Memory B cell (primary cell): ENCODE measurements around the gene LGALS9C.
"Not testable (repeated sequence)": the region's sequence is repeated elsewhere in the genome, so short reads cannot be mapped to it uniquely, and the experiment has no call there.

ENCODE experiments used
- ATAC-seq: fragments of 150-1000 bp; cut with Tn5 transposase; 2 replicates; pipeline ENCODE4 v1.10.0; 2021; ENCODE audit warnings: low read depth, mild to moderate bottlenecking, moderate library complexity
- DNase-seq, 2 donors: peaks; one replicate each; pipeline ENCODE4 v3.0.0; 2022; ENCODE audit warnings: low spot score in 2 of 2
- H3K27ac Mint-ChIP-seq: one replicate; pipeline ENCODE4 v1.8.0; 2022; ENCODE audit warnings: mild to moderate bottlenecking, moderate library complexity, mixed read lengths
- H3K27me3 Mint-ChIP-seq: one replicate; pipeline ENCODE4 v1.8.0; 2022; ENCODE audit warnings: mixed read lengths
- H3K36me3 Mint-ChIP-seq: one replicate; pipeline ENCODE4 v1.8.0; 2022; ENCODE audit warnings: mild to moderate bottlenecking, mixed read lengths
- H3K4me1 Mint-ChIP-seq: one replicate; pipeline ENCODE4 v1.8.0; 2022; ENCODE audit warnings: mixed read lengths
- H3K4me3 Mint-ChIP-seq: one replicate; pipeline ENCODE4 v1.8.0; 2022; ENCODE audit warnings: mild to moderate bottlenecking, moderate library complexity, mixed read lengths
- H3K9me3 Mint-ChIP-seq: one replicate; pipeline ENCODE4 v1.8.0; 2022; ENCODE audit warnings: mixed read lengths

The LGALS9C gene

DNA sequence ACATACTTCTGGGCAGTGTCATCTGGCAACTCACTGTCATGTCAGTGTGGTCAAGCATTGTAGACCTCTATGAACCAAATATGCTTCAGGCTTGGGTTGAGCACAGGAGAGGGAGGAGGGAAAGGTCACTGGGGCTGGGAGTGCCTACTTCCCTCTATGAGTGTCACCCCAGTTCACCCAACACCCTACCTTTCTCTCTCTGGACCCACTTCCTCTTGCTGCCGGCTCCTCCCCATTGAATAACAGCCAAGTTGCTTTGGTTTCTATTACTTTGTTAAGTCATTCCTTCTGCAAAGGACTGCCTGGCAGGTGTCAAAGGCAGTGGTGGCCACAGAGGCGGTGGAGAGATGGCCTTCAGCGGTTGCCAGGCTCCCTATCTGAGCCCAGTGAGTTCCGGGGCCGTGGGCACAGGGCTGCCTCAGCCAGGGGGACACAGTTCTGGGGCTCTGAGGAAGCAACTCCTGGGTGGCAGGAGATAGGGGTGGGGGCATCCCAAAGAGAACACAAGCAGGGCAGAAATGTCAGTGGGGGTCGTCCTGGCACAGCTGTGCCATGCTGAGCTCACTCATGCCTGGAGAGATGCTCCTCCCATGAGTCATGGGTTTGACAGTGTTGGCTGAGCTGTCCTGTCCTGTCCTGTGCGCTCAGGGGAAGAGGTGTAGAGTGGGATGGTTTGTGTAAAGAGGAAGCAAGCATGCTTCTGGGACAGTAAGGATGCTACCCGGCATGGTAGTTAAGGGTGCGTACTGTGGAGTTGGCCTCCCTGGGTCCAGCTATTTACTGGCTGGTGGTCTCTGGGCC, at the start of gene LGALS9C:
Gene LGALS9C (plus strand): TSS at position 282 of the 801 bp plus-strand sequence. CDS start 66 bp downstream, at position 348.
- ATAC-seq (peak; percentile 96), DNase-seq (peak in 1 of 2 donors; percentile 23)
- not testable (repeated sequence) for H3K4me1 Mint-ChIP-seq, H3K36me3 Mint-ChIP-seq, H3K27me3 Mint-ChIP-seq, H3K9me3 Mint-ChIP-seq
- Mint-ChIP-seq H3K4me3 (peak within 1 kb of the TSS; percentile 65), H3K27ac (peak within 1 kb of the TSS; percentile 68)

DNA sequence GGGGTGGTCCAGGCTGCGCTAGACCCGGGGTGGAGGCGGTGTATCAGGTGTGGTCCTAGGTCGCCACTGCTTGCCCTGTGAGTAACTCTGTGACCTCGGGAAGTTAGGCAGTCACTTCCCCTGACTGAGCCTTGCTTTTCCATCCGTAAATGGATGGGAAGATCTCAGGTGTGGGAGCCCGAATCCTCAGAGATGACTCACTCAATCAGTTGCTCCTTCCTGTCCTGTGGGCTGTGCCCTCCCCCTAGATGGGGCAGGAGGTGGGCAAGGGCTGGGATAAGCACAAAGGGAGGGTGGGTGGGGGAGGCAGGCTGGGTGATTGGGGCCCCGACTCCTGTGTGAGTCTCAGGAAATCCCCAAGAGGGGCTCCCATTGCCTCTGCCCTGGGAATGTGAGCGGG, 44.4 kb upstream of the LGALS9C start:
- H3K4me1 Mint-ChIP-seq, H3K27me3 Mint-ChIP-seq, ATAC-seq, DNase-seq, H3K4me3 Mint-ChIP-seq, H3K9me3 Mint-ChIP-seq, H3K27ac Mint-ChIP-seq, H3K36me3 Mint-ChIP-seq: not testable (repeated sequence)

DNA sequence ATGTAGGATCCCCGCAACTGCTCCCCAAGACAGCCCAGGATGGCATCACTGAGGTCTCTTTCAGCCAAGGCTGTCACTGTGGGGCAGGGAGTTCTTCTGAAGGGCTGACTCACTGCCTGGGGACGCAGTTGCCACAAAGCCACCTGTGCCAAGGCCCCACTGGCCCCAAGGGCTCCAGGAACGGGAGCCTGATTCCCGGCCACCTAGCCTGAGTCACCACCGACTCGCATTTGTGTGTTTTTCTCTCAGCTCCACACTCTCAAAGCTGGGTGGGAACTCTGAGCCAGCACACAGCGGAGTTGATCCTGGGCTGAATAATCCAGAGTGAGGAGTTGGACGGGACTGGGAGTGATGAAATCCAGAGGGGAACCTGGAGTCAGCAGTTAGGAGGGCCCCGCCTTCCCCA, 37.1 kb upstream of the LGALS9C start:
- H3K36me3 Mint-ChIP-seq, ATAC-seq, H3K9me3 Mint-ChIP-seq, DNase-seq, H3K27me3 Mint-ChIP-seq, H3K4me3 Mint-ChIP-seq, H3K4me1 Mint-ChIP-seq, H3K27ac Mint-ChIP-seq: not testable (repeated sequence)

DNA sequence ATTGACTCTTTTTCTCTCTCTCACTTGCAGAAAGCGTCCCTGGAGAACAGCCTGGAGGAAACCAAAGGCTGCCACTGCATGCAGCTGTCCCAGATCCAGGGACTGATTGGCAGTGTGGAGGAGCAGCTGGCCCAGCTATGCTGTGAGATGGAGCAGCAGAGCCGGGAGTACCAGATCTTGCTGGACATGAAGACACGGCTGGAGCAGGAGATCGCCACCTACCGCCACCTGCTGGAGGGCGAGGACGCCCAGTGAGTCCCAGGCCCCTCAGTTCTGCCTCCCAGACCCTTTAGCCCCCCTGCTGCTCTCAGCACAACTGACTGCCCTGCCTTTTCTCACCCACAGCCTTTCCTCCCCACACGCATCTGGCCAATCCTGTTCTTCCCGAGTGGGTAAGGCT, 34.5 kb upstream of the LGALS9C start:
- H3K36me3 Mint-ChIP-seq, H3K4me3 Mint-ChIP-seq, H3K27me3 Mint-ChIP-seq, H3K27ac Mint-ChIP-seq, H3K9me3 Mint-ChIP-seq, H3K4me1 Mint-ChIP-seq: not testable (repeated sequence)
- ATAC-seq: peak; percentile 53
- peak in 1 of 2 donors; percentile 46 for DNase-seq

DNA sequence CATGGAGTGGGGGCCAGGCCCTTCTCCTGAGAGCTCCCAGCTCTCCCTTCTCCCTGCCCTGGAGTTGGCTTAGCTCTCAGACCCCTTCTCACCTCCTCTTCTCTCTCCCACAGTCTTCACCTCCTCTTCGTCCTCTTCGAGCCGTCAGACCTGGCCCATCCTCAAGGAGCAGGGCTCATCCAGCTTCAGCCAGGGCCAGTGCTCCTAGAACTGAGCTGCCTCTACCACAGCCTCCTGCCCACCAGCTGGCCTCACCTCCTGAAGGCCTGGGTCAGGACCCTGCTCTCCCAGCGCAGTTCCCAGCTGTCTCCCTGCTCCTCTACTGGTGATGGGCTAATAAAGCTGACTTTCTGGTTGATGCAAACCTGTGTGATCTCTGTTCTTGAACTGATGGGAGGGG, 34.1 kb upstream of the LGALS9C start:
- not testable (repeated sequence) for ATAC-seq, H3K9me3 Mint-ChIP-seq, H3K4me3 Mint-ChIP-seq, H3K27me3 Mint-ChIP-seq, H3K36me3 Mint-ChIP-seq, H3K27ac Mint-ChIP-seq, H3K4me1 Mint-ChIP-seq, DNase-seq

DNA sequence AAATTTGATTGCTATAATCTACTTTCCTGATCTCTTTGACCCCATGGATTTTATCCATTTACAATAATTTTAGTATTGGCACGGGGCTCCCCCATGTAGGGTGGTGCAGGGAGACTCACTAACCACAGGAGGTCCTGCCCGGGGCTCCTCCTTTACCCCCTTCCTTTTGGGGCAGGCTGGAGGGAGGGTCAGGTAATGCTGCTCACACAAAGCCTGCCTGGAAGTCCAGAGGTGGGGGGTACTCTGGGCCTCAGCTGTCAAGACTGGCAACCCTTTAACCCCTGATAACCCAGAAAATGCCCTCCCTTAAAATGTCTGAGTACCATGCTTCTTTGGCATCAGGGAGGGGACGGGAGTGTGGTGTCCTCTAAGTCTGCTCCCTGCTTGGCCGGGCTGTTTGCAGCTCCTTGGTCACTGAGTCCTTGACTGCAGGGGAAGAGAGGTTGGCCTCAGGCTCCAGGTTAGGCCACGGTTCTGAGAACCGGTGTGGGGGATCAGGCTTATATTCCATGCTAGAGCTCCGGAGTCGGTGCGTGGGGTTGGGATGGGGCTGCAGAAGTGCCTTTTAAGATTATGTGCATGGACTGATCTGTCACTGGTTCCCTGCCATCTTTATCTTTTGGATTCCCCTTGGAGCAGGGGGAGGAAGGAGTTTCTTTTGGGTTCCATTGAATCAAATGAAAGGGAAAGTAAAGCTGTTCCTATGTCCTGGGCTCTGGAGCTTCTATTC, 28.9 kb upstream of the LGALS9C start:
- not testable (repeated sequence) for H3K27ac Mint-ChIP-seq, ATAC-seq, H3K27me3 Mint-ChIP-seq, H3K4me1 Mint-ChIP-seq, DNase-seq, H3K36me3 Mint-ChIP-seq, H3K4me3 Mint-ChIP-seq, H3K9me3 Mint-ChIP-seq

DNA sequence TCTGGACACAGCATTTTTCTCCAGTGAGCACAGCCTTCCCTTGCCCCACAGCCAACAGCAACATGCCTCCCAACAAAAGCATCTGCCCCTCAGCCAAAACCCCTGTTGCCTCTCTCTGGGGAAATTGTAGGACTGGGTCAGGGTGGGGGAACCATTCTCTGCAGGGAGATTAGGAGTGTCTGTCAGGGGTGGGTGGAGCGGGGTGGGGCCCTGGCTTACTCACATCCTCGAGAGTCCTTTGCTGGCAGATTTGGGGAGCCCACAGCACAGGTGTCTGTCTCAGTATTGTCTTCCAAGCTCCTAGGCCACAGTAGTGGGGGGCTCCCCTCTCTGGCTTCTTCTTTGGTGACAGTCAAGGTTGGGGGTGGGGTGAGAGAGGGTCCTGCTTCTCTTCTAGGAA, 28.3 kb upstream of the LGALS9C start:
- not testable (repeated sequence) for H3K9me3 Mint-ChIP-seq, H3K4me3 Mint-ChIP-seq, H3K27me3 Mint-ChIP-seq, H3K27ac Mint-ChIP-seq, ATAC-seq, DNase-seq, H3K36me3 Mint-ChIP-seq, H3K4me1 Mint-ChIP-seq

DNA sequence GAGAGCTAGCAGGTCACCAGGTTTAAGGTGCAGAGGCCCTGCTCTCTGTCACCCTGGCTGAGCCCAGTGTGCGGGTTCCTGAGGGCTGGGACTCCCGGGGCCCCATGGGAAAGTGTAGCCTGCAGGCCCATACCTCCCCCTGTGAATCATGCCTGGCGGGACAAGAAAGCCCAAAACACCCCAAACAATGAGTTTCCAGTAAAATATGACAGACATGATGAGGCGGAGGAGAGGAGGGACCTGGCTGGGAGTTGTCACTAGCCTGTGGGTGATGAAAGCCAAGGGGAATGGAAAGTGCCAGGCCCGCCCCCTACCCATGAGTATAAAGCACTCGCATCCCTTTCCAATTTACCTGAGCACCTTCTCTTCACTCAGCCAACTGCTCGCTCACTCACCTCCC, 26.8 kb upstream of the LGALS9C start:
- H3K27me3 Mint-ChIP-seq, ATAC-seq, H3K9me3 Mint-ChIP-seq, H3K36me3 Mint-ChIP-seq, DNase-seq, H3K27ac Mint-ChIP-seq, H3K4me1 Mint-ChIP-seq, H3K4me3 Mint-ChIP-seq: not testable (repeated sequence)

DNA sequence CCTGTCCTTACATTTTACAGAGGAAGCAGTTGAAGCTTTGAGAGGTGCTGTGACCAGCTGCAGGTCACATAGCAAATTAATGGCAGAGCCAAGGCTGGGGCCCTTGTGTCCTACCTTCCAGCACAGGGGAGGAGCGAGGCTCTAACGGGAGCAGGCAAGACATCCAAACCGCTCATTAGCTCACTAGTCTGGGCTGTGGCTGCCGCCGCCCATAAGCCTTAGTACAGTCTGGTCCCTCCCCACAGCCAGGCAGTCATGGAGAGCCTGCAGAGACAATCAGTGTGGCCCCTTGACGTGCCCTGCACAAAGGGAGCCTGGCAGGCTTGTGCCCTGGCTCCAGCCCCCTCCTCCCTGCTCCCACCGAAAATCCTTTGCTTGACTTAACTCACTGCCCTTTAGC, 25.6 kb upstream of the LGALS9C start:
- not testable (repeated sequence) for H3K27me3 Mint-ChIP-seq, DNase-seq, H3K4me1 Mint-ChIP-seq, H3K27ac Mint-ChIP-seq, H3K36me3 Mint-ChIP-seq, H3K9me3 Mint-ChIP-seq, ATAC-seq, H3K4me3 Mint-ChIP-seq

DNA sequence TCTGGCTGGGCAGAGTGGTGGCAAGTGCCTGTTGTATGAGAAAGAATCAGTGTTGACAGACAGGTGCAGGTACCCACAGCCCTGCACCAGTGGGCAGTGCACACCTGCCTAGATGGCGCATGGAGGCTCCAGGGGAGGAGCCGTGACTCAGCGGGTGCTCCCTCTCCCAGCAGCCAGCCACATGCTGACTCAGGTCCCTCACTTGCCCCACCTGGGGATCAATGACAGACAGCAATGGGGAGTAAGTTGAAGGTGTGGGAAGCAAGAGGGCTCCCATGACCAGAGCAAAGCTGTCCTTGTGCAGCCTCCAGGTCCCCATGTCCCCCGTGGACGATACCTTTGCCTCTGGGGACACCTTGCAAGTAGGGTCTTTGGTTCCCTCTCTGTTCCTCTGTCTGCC, 24.6 kb upstream of the LGALS9C start:
- H3K4me3 Mint-ChIP-seq, H3K4me1 Mint-ChIP-seq, DNase-seq, ATAC-seq, H3K36me3 Mint-ChIP-seq, H3K9me3 Mint-ChIP-seq, H3K27ac Mint-ChIP-seq, H3K27me3 Mint-ChIP-seq: not testable (repeated sequence)

DNA sequence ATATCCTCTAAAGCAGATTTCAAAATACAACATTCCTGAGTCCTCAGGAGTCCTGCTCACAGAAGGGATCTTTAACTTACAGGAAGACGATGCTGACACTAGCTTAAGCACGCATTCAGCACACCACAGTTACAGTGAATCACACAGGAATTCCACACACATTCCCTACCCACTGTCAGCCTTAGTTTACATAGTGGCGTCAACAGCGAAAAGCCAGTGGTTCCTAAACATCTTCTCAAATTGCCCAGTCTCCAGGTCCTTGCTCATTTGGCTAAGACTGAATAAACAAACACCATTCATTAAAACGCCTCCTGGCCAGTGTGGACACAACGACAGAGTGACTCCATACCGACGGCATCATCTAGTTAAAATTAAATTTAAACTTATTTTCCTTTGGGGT, 17.6 kb upstream of the LGALS9C start:
- H3K4me1 Mint-ChIP-seq, ATAC-seq, H3K27ac Mint-ChIP-seq, H3K9me3 Mint-ChIP-seq, DNase-seq, H3K4me3 Mint-ChIP-seq, H3K36me3 Mint-ChIP-seq, H3K27me3 Mint-ChIP-seq: not testable (repeated sequence)

DNA sequence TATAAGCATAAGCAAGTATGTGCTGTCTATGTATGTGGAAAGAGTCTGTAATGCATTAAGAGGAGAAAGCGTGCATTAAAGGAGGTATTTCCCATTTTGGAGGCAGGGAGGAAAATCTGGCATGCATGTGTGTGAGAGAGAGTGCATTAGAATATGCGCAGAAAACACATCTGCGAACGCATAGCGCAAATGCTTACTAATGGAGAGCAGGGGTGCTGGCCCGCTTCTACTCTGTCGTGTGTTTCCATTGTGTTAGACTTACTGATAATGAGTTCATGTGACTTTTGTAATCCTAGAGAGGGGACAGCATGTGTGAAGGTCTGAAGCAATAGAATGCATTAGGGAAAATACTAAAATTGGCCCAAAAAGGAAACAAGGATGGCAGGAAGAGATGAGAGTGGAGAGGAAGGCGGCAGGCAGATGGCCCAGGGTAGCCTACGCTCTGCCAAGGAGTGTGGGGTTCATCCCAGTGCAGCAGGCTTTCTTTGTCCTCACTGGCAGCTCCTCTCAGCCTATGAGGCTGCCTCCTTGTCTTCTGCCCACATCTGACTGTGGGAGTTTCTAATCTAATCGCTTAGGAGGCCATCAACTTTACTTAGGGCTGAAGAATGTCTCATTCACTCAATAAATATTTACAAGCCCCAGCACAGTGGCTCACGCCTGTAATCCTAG, 12.6 kb upstream of the LGALS9C start:
- H3K27me3 Mint-ChIP-seq, DNase-seq, H3K9me3 Mint-ChIP-seq, ATAC-seq, H3K4me3 Mint-ChIP-seq, H3K36me3 Mint-ChIP-seq, H3K4me1 Mint-ChIP-seq, H3K27ac Mint-ChIP-seq: not testable (repeated sequence)

DNA sequence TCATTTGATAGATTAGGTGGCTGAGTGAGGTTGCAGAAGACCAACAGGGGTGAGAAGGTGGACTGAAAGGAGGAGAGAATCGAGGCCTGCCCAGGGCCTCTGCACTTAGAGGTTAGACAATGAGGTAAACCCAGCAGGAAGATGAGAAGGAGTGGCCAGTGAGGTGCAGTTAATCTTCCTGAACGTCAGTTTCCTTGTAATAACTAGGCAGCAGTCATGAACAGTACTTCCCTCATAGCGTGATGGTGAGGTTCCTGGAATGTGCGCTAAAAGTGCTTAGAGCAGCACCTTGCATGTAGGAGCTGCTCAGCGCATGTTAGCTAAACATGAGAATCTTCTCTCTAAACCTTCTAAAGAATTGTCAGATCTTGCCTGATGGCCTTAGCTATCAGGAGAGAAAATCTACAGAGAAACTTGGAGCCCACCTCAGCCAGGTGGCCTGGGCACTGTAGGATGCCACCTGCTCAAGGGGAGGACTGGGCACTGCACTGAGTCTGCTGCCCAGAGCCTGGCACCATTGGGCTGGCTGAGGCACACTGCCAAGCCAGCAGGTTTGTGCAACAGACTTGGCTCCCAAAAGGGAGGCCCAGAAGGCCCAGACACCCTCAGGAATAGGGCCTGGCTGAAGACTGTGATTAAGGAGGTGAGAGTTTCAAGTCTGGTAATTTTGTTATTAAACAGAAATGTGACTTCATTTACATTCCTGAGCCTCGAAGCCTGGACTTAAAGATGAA, 10.2 kb upstream of the LGALS9C start:
- H3K27ac Mint-ChIP-seq, H3K36me3 Mint-ChIP-seq, DNase-seq, H3K9me3 Mint-ChIP-seq, H3K4me1 Mint-ChIP-seq, ATAC-seq, H3K27me3 Mint-ChIP-seq, H3K4me3 Mint-ChIP-seq: not testable (repeated sequence)

DNA sequence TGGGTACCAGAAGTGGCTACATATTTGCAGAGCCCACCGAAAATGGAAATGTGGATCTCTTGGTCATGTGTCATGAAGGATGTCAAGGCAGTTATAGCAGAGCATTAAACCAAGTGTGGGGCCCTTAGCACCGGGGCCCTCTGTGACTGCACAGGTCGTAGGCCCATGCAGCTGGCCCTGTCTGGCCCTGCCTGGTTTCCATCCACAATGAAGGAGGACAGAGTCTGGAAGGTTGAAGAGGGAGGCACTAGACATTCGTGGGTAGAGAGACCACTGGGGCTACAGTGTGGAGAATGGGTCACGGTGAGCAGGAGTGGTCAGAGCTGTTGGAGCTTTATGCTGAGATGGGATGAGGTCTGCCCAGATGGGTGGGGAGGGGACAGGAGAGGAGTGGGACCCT, 9.6 kb upstream of the LGALS9C start:
- not testable (repeated sequence) for H3K4me3 Mint-ChIP-seq, H3K27me3 Mint-ChIP-seq, DNase-seq, H3K36me3 Mint-ChIP-seq, H3K4me1 Mint-ChIP-seq, H3K27ac Mint-ChIP-seq, ATAC-seq, H3K9me3 Mint-ChIP-seq
